ENCODE results near the gene EIF1AY.
A peak's percentile ranks its signal among the peaks of the same experiment; 100 is the strongest.
"Not testable (repeated sequence)": the region's sequence is repeated elsewhere in the genome, so short reads cannot be mapped to it uniquely, and the experiment has no call there.

The EIF1AY gene

GRCh38 chrY:20575531-20576121 lies at the start of gene EIF1AY:
TSS of gene EIF1AY (plus strand) at chrY:20575776. CDS start at chrY:20575872, 96 bp downstream.
- peak; percentile 81 for DNase-seq

- no peak for DNase-seq
Measured at GRCh38 chrY:20528435-20528834, 47.1 kb upstream of the EIF1AY start.

GRCh38 chrY:20538186-20538585 lies 37.4 kb upstream of the EIF1AY start:
- DNase-seq, result no peak

GRCh38 chrY:20538933-20539332 lies 36.6 kb upstream of the EIF1AY start:
- DNase-seq, result no peak

- DNase-seq, result no peak
Measured at GRCh38 chrY:20544451-20544960, 31.1 kb upstream of the EIF1AY start.

GRCh38 chrY:20546071-20546470 lies 29.5 kb upstream of the EIF1AY start:
- no peak for DNase-seq

- no peak for DNase-seq
Measured at GRCh38 chrY:20549289-20549688, 26.3 kb upstream of the EIF1AY start.

GRCh38 chrY:20551840-20552239 lies 23.7 kb upstream of the EIF1AY start:
- no peak for DNase-seq

- DNase-seq, result not testable (repeated sequence)
Measured at GRCh38 chrY:20552764-20553323, 22.7 kb upstream of the EIF1AY start.

- no peak for DNase-seq
Measured at GRCh38 chrY:20555820-20556219, 19.8 kb upstream of the EIF1AY start.

GRCh38 chrY:20558677-20559076 lies 16.9 kb upstream of the EIF1AY start:
- DNase-seq, result no peak

GRCh38 chrY:20559873-20560512 lies 15.6 kb upstream of the EIF1AY start:
- no peak for DNase-seq

- no peak for DNase-seq
Measured at GRCh38 chrY:20571306-20571705, 4.3 kb upstream of the EIF1AY start.

- DNase-seq, result no peak
Measured at GRCh38 chrY:20576506-20576905, 930 bp downstream of the EIF1AY start.

- no peak for DNase-seq
Measured at GRCh38 chrY:20578206-20578605, 2.6 kb downstream of the EIF1AY start.

- DNase-seq, result no peak
Measured at GRCh38 chrY:20581687-20582086, 6.1 kb downstream of the EIF1AY start.

GRCh38 chrY:20586161-20586560 lies 10.6 kb downstream of the EIF1AY start:
- DNase-seq, result no peak

Data from NCI-H2107 (cell line).